DMS53 treated with DMSO at 0.1 percent for 48 hours (cell line): Measurements from ENCODE around the gene SERTAD4.
"Not testable (repeated sequence)": the region's sequence is repeated elsewhere in the genome, so short reads cannot be mapped to it uniquely, and the experiment has no call there.

Experiments
- DNase-seq: peaks from one replicate; lab custom pipeline; 2025; ENCODE audit not compliant: unreplicated experiment; lab: John Stamatoyannopoulos, UW

SERTAD4 gene

DNA sequence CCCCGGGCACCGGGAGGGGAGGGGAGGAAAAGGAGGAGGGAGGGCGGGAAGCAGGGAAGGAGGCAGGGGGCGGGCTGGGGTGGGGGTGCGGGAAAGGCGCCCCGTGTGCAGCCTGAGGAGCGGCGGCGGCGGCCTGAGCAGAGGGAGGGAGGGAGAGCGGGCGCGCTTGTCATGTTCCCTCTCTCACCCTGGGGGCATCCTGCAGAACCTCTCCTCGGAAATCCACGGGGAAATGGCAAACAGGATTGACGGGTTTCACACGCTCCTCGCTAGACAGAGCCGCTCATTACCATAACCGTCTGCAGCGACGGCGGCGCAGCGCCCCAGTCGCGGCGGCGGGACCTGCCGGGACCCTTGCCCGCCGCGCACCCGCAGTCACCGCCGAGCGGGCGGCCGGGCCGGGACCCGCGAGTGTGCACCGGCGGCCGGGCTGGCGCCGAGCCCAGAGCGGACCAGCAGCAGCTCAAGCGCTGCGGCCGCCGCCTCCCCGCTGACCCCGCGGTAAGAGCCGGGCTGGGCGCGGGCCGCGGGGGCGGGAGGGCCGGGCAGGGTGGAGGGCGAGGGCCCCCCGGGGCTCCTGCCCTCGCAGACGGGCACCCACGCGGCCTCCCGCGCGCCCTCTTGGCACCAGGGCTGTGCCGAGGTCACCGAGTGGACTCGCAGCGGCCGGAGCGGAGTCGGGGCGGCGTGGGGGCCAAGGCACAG is at the start of gene SERTAD4:
TSS of gene SERTAD4 (plus strand) at position 286 of the 705 bp plus-strand sequence. CDS start 5,165 bp downstream, outside the sequence.
- peak; percentile 85 for DNase-seq

- DNase-seq, result no peak
These were observed 47.5 kb upstream of the SERTAD4 start for GRCh38 chr1:210185063-210185462.

- DNase-seq, result not testable (repeated sequence)
These were observed 44.6 kb upstream of the SERTAD4 start for GRCh38 chr1:210187849-210188606.

GRCh38 chr1:210189426-210189825 is 43.2 kb upstream of the SERTAD4 start:
- no peak for DNase-seq

DNA sequence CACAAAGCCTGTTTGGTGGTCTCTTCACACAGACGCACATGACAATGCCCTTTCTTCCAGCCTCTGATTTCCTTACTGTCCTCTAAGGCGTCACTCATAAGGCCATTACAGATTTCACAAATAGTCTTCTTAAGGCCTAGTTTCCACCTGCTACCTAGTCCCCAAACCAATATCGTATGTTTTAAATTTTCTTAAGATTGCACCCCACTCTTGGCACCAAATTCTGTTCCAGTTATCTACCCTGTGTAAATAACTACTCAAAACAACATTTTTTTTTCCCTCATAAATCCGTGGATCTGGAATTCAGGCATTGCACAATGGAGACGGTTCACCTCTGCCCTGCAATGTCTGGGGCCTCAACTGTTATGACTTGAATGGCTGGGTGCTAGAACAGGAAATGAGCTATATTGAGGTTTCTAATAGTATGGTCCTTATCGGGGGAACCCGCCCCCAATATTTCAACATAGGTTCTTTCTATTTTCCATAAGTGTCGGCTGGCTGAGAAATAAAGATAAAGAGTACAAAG is 36.9 kb upstream of the SERTAD4 start:
- DNase-seq, result no peak

- DNase-seq, result not testable (repeated sequence)
These were observed 36.3 kb upstream of the SERTAD4 start for GRCh38 chr1:210196266-210196665.

DNA sequence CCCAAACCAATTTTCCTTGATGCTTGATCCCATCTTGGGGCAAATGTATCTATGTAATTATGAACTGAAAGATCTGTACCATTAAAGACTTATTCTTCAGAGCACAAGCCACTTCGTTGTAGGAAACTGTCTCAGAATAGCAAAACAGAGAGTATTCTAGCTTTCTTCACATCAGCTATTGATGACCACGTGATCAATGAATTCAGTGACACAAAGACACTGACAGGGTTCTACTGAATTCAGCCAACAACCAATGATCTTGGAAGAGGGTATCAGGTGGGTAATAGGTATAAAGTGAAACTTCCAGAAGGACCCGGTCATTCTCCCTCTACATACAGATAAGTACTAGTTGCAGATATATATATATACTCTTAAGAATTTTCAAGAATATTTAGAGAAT is 33.8 kb upstream of the SERTAD4 start:
- DNase-seq, result no peak

DNA sequence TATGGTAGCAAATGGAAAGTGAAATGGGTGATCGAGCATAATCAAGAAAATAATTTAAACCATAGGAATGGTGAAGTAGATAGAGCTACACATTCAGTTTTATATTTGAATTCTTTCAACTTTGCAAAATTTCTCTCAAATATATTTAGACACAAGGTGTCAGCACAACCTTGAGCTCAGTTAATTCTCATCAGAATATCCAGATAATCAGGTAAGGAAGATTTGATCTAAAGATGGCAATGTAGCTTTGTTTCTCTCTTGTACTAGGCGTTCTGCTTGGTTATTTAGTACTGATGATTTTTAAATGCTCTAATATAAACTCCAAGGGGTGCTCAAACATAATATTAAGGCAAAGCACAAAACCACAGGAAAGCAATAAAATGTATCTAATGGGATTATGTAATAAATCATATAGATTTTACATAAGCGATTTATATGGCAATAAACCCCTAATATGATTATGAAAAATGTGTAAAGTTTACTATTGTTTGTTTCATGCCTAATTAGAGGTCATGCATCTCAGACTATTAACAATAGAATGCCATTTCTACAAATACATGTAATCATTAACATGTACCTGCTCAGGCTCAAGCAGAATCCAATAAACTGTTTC is 32.4 kb upstream of the SERTAD4 start:
- peak; percentile 4 for DNase-seq

- no peak for DNase-seq
These were observed 30.9 kb upstream of the SERTAD4 start for GRCh38 chr1:210201681-210202080.

DNA sequence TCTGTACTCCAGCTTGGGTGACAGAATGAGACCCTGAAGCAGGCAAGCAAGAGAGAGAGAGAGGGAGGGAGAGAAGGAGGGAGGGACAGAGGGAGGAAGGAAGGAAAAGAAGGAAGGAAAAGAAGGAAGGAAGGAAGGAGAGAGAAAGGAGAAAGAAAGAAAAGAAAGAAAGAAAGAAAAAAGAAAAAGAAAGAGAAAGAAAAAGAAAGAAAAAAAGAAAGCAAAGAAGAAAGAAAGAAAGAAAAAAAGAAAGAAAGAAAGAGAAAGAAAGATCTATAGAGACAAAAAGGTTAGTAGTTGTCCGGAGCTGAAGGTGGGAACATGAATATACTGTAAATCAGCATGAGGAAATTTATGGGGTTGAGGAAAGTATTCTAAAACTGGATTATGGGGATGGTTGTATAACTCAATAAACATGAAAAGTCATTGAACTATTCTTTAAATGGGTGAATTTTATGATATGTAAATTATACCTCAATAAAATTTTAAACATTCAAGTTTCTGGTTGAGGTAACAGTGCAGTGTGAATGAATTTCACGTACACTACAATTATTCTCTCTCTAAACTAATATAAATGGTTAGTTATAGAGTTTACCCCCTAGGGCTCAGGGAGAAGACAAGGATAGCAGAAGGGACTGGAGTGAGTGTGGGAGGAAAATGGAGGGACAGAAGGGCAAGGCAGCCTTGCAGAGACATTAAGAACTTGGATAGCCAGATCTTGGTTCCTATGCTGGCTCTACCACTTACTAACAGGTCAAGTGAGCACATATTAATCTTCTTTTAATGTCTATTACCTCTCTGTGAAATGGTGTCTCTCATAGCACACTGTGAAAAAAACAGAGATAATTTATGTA is 24.8 kb upstream of the SERTAD4 start:
- no peak for DNase-seq

GRCh38 chr1:210213335-210213734 is 19.3 kb upstream of the SERTAD4 start:
- no peak for DNase-seq

DNA sequence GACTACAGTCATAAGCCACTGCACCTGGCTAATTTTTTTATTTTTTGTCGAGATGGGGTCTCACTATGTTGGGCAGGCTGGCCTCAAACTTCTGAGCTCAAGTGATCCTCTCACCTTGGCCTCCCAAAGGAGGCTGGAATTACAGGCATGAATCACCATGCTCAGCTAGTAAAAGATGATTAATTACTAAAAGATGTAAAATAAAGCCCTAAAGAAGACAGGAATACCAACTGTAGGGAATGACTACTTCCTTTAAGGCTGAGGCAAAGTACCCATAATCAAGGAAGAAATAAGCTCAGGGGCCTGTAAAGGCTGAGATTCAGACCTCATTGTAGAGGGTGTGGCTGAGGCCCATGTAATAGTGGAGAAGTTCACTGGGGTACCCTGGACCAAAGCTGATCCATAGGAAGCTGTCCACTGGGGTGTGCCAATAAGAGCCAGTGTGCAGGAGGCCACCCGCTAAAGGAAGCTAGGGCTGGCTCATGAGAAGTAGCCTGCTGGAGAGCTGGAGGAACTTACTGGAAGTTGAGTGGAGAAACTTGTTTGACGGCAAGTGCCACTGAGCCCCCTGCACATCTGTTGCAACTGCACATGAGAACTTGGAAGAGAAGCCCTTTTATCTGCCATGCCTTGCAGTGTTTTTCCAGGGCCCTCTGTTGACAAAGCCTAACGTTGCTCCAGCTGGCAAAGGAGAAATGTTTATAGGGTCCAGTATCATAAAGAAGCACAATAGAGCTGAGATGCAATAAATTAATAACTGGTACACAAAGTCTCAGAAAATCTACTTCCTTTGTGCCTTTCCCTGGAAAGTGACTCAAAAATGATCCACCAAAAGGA is 17.8 kb upstream of the SERTAD4 start:
- DNase-seq, result no peak

GRCh38 chr1:210217482-210217881 is 15.1 kb upstream of the SERTAD4 start:
- no peak for DNase-seq

DNA sequence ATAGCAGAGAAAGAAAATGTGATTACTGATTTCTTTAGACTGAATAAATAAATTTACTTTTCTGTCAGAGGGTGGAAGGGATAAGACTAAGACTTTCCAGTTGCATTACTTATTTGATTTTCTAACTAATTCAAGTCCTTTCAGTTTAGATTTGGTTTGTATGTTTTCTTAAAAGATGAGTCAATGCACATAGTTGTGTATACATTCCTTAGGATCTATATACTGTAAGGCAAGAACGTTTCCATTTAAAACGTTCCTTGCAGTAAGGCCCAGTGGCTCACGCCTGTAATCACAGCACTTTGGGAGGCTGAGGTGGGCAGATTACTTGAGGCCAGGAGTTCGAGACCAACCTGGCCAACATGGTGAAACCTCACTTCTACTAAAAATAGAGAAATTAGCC is 14.5 kb upstream of the SERTAD4 start:
- no peak for DNase-seq

DNA sequence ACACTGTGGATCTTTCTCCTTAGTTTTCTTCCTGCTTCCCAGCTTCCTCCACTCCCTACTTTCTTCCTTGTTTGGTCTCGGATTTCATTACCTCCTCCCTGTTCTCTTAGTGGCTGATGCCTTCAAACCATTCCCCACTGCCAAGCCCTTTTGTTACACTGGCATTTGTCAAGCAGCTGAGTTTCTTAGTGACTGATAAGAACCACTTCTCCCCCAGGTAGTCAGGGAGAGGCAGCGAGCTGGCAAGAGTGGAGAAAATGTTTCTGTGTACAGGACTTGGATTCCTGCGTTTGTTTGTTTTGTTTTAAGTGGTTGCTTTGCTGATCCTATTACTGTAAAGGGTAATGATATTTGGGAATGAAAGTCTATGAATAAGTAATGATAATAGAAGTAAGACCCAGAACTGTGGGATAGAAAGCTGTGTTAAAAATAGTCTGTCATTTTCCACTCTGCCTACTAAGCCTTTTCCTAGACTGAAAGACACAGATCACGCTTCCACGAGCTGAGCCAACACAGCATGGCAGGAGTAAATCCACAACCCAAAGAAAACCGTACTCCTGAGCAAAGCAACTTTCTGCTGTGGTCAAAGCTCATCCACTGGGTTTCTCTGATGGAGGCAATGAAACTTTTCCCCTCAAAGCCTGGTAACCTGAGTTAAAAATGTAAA is 10.1 kb upstream of the SERTAD4 start:
- DNase-seq, result peak; percentile 36

DNA sequence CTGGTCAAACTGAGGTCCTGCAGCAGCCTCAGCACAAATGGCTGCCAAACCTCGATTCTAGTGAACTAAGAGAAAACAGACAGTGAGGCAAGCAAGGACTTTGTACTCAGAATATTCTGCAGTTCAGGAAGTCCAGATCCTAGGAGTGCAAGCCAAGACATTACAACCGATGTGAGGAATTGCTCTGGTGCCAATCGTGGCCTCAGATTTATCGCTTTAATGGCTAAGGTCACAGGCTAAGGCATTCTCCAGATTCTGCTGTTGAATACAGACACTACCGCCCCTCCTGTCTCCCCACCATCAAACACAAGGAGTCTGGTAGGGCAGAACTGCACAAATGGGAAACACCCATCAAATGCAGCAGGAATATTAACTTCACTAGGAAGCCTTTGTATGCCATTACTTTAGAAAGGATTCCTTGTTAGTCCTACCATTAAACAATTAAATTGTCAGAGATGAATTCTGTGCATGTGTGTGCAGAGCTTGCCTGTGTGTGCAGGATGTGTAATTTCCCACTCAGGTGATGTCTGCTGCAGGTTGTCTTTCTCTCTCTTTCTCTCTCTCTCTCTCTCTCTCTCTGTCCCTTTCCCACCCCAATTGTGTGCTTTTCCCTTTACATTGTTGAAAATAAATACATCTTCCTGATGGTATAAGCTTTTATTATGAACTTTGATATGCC is 9.2 kb upstream of the SERTAD4 start:
- no peak for DNase-seq

GRCh38 chr1:210228158-210228557 is 4.4 kb upstream of the SERTAD4 start:
- DNase-seq, result no peak

DNA sequence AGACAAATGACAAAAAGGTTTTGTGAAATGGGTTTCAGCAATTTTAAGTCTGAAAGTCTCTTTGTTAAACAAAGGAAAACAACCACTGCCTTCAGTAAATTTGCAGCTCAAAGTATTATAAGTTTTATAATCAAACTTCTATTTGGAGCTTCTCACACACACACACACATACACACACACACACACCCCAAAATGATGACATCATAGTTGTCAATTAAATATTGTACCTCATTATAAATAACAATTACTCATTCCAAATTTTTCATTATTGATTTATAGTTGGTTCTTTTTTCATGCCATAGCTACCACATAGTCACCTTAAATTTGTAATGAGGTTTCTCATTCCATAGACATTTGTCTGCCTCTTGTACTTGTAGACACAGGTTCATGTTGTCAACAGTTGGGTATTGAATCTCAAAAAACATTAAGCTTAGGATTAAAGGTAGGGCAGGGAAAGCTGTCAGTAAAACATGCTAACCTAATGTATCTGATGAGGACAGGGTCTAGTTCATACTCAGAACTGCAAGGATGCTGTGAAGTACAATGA is 2.4 kb upstream of the SERTAD4 start:
- DNase-seq, result no peak
